Ecto neural progenitor cell (in vitro differentiated cells): ENCODE measurements around the gene ADAMTS7.
"Not testable (repeated sequence)": the region's sequence is repeated elsewhere in the genome, so short reads cannot be mapped to it uniquely, and the experiment has no call there.

Source experiments
- DNase-seq: peaks from one replicate; pipeline ENCODE4 v3.0.0-alpha.2; 2018; ENCODE audit warnings: low spot score

Gene ADAMTS7

DNA sequence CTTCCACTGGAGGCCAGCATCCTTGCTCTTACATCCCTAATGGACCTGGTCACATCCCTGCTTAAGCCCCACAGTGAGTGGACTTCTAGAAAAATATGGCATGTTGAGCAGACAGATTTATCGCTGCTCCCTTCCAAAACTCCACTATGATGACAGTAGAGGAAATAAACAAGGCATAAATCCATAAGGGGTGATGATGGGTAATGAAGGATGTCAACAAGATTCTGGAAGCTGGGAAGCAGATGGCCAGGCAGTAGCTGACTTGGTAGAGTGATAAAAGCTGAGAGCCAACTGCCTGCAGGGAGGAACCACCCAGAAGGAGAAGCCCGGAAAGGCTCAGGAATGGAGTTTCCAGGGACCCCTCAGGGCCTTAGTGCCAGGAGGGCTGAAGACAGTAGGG is 28.9 kb downstream of the ADAMTS7 start:
- not testable (repeated sequence) for DNase-seq

DNA sequence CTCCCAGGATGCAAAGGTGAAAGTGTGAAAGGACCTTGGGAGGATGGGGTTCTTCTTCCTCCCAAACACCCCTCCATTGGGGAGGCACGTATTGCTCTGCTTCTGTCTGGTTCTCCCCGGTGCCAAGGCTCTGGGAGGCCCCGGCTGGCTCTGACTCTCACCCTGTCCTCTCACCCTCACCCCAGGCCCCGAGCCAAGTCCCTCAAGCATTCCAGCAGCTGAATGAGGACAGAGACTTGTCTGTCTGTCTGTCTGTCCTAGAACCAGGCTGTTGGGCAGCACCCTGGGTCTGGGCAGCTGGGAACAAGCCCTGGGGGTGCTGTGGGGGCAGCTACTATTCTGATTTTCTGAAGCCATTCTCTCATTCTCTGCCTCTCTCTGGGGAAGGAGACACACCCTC is 29.9 kb downstream of the ADAMTS7 start:
- not testable (repeated sequence) for DNase-seq

DNA sequence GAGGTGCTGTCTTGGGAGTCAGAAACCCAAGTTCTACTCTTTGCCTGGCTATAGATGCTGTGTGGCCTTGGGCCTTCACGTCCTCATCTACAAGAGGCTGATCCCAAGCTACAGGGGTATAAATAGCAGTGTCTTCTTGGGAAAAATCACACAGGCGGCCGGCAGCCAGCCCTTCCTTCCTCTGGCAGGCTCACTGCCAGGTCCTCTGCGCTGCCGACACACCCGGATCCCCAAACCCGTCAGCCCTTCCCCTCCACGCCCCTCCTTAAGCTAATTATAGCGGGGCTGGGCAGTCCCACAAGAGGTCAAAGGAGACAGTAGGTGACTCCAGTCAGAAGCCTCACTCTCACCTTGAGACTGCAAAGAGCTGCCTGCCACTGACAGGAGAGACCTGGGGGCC is 31.3 kb downstream of the ADAMTS7 start:
- DNase-seq = not testable (repeated sequence)

GRCh38 chr15:78779176-78779785 is 32.0 kb downstream of the ADAMTS7 start:
- DNase-seq = not testable (repeated sequence)

DNA sequence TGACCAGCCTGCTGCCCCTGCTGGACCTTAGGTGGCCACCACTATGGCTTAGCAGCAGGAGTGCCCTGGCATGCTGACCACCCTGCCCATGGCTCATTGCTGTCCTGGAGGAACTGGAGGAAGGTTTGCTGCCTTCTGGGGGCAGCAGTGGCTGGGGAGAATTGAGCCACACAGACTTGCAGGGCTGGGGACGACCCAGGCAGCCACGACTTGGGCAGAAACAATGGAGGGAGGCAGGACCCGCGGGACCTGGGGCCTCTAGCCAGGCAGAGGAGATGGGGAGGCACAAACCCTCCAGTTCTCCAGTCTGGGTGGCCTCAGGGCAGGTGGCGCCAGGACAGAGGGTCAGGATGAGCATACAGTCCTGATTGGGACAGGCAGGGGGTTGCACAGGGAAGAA is 32.8 kb downstream of the ADAMTS7 start:
- no peak for DNase-seq

DNA sequence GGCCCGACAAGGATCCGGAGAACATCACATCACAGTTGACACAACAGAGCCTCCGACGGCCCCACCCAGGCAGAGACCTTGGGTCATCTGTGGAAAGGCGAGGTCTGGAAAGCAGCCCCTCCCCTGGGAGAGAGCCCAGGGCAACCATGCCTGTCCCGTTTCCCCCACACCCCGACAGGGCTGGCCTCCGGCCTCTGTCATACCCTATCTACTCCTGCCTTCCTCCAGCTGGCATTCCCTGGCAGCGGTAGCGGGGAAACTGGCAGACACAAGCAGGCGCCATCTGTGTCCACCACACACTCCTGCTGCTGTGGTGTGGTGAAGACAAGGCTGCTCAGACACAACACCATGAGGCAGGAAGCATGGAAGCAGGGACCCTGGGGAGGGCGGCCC is 33.3 kb downstream of the ADAMTS7 start:
- not testable (repeated sequence) for DNase-seq

DNA sequence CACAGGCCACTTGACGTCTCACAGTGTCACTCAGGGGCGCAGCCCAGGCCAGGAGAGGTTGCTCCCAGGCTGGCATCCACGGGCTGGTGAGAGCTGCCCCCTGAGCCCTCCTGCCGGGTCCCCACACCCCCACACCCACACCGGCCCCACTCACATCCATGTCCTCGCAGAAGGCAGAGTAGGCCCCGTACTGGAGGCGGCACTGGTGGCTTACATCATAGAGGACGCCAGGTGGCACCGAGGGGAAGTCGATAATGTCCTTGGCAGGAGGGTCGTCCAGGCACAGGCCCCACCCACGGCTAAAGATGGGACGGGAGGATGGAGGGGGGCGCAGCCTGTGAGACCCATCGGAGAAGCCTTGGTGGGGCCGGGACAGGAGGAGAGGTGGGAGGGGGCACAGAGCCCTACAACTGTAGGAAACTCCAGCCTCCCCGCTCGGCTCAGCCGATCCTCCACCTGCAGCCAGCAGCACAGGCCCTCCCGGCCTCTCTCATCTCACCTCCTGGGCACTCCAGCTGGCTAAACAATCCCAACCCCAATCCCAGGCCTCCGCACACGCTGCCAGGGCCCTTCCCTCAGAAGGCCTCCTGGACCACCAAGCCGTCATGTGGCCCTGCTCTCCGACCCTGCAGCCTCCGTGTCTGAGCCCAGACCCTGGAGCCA is 33.8 kb downstream of the ADAMTS7 start:
- DNase-seq = not testable (repeated sequence)

DNA sequence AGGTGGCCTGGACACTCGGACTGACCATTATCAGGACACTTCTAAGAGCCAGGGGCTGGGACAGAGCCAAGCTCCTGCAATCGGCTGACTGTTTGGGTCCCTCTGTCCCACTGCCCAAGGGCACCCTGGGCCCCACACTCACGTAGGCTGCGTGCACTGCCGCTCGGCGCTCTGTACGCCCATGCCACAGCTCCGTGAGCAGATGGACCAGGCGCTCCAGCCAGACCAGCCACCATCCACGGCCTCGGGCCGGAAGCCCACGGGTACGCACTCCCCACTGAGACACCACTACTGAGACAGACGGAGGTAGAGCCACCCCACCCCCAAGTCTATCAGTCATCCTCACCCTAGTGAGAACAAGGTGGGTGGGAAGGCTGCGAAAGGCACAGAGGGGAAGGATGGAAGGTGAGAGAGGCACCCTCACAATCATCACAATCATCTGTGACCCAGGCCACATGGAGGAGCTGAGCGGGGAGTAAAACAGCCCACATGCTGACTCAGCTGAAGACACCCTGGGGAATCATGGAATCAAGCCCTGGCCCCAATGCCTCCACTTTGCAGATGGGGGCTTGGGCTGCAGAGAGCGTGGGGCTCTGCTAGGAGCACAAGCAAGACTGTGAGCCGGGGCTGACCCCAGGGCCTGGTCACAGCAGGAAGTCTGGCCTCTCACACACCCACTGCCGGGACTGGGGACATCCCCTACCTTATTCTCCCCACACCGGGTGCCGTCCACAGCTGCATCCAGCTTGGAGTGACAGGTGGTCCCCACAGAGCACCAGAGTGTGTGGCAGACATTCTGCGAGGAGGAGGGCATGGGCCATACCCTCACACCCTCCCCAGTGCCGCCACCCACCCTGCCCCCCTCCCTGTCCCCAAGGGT is 35.0 kb downstream of the ADAMTS7 start:
- DNase-seq = not testable (repeated sequence)

DNA sequence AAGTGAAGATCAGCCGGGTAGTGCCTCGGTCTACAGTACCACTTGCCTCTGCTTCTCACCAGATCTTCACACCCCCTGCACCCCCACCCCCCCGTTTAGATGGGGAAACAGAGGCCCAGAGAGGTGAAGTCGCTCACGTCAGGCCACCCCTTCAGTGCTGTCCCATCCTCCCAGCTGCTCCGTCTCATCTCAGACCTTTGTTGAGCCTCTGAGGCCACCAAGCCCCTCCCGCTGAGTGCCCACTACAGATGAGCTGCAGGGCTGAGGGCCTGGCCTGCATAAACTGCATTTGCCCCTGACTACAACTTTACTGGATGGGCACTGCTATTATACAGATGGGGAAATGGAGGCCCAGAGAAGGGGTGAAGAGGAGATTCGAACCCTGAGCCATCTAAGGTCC is 35.8 kb downstream of the ADAMTS7 start:
- no peak for DNase-seq

DNA sequence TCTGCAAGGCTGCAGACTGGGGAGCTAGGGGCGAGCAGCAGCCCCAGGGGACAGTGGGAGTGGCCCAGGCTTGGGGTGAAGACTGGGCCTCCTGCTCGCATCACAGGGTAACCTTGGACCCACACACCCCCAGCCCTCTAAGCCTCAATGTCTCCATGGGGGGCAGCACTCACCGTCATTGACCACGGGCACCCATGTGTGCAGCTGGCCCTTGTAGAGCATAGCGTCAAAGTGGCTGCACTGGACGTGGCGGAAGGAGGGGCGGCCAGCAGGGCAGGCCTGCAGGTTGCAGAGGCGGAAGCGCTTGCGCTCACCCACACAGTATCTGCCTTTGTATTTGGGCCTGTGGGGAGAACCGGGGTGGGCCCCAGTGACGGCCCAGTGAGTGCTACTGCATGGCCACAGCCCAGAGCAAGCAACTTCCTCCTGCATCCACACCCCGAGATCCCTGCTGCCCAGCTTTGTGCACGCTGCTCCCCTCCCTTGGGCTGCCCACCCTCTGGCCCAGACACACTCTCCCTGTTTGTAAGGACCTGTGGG is 36.7 kb downstream of the ADAMTS7 start:
- DNase-seq = not testable (repeated sequence)

DNA sequence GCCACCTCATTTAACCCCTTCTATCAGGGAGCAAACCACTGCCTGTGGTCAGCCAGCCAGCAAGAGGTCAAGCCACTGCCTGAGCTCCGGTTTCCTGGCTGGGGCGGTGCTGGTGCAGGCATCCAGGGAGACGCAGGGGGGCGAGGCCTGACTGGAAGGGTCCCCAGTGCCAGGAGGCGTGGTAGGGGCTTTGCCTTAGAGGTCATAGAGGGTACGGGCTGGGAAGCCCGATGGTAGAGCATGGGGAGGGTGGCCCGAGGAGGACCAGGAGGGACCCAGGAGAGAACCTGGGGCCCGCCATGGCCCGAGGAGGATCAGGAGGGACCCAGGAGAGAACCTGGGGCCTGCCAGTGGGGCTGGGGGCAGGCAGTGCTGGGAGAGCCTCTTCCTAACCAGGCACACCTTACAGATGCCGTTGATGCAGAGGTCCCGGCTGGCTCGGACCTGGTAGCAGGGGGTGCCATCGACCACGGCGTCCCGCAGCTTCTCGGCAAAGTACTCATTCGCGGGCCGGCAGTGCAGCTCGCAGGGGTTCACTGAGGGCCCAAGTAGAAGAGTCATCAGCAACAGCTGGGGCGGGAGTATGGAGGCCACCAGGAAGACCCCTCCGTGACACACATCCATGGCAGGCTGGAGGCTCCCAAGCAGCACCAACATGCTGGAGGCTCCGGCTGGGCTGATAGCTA is 37.4 kb downstream of the ADAMTS7 start:
- DNase-seq = not testable (repeated sequence)

DNA sequence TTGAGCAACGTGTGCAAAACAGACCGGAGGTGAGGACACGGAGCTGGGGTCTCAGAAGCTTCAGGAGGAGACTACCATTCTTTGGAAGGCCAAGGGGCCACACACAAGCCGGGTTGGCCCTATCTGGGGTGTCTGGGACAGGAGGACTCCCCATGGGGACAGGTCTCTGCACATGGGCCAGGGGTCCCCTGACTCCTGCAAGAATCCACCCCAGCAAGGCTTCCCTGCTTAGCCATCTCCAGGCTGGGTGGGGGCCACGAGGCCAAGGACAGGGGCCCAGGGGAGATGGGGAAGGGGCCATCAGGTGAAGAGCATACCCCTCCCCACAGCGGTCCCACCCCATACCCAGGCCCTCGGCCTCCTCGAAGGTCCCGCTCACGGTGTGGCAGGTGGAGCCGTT is 38.5 kb downstream of the ADAMTS7 start:
- DNase-seq = no peak

GRCh38 chr15:78771436-78772000 is 39.7 kb downstream of the ADAMTS7 start:
- not testable (repeated sequence) for DNase-seq

- not testable (repeated sequence) for DNase-seq
Observed at GRCh38 chr15:78771020-78771419, 40.2 kb downstream of the ADAMTS7 start.

- not testable (repeated sequence) for DNase-seq
Observed at GRCh38 chr15:78769473-78770225, 41.6 kb downstream of the ADAMTS7 start.

- no peak for DNase-seq
Observed at GRCh38 chr15:78768531-78769408, 42.5 kb downstream of the ADAMTS7 start.

DNA sequence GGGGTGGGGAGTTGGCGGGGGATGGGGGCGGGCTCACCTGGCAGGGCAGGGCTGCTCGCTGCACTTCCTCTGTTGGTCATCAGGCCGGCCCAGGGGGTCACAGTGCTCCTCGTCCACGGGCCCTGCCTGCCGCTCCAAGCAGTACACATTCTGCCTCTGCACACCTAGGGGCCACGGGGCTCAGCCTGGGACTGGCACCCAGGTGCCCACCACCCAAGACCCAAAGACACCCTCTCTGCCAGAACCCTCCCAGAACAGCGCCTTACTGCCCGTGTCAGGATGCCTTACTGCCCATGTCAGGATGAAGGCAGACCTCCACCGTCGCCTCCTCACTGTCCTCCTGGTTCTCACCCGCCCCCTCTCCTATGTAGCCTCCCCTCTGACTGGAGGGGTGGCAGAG is 43.2 kb downstream of the ADAMTS7 start:
- no peak for DNase-seq

DNA sequence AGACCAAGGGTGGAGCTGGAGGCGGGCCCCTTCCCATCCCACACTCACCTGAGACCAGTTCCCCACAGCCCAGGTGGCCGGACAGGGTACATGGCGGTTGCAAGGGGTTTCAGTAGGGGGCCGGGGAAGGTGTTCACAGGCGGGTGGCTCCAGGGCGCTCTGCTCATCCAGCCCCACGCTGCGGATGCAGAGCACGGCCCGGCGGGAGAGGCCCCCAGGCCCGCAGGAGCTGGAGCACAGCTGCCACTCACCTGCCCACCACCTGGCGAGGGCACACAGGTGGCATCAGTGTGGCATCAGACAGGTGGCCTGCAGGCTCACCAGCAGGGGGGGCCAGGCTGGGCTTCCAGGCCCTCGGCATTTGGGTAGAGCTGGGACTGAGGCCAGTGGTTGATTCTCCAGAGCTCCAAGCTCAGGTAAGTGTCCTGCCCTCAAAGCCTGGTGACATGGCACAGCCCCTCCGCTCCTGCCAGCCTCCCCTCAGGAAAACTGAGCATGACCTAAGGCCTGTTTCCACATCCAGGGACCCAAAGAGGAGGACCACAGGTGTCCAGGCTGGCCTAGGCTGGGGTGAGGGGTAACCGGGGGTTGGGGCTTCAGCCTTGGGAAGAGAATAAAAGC is 43.8 kb downstream of the ADAMTS7 start:
- DNase-seq = no peak

DNA sequence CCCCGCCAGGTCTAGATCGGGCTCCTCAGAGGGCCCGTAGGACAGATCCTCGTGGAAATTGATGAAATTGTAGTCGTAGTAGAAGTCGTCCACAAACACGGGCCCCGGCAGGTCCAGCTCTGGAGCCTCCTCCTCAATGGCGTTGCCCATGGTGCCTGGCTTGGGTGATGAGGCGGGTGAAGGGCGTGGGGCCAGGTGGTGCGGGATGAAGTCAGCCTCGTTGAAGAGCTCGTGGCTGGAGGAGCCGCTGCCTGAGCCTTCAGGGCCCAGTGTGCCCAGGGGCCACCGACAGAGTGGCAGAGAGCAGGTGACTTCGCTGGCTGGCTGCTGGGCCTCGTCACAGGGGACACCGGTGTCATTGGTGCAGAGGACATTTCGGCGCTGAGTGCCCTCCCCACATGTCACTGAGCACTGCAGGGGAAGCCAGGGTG is 44.6 kb downstream of the ADAMTS7 start:
- DNase-seq = not testable (repeated sequence)
